ENCODE results near the gene NUMBL. TPM values are rescaled to one million over a fixed set of nuclear protein-coding genes. Genes with fewer than 3 reads are reported as not detected.

NUMBL gene
- total RNA-seq, 2 experiments from 2014 or later, result 4.9 to 8.9 TPM

DNA sequence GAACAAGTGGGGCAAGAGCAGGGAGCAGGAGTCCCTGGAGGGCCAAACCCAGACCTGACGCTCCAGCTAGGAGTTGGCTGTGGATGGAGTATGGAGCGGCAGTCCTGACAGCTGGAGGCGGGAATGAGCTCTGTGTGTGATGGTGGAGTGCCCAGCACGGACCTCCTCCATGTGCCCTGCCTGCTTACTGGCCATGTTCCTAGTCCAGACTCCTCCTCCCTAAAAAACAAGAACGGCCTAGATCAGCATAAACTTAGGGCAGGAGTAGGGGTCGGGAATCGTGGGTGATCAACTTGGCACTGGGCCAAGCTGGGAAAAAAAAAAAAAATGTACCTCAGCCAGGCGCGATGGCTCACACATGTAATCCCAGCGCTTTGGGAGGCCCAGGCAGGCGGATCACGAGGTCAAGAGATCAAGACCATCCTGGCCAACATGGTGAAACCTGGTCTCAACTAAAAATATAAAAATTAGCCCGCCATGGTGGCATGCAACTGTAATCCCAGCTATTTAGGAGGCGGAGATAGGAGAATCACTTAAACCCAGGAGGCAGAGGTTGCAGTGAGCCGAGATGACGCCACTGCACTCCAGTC lies 59.8 kb downstream of the NUMBL start:
- intact Hi-C loops (cut with micrococcal nuclease; ENCODE audit: unreplicated experiment), result loop anchor here (10.0 kb wide), 1 partner anchor 106 kb away; no protein-coding TSS in a partner anchor
- Histone ChIP-seq H3K79me2 (ENCODE audit: insufficient read depth, low read depth, low read length) (no peaks in the 10 kb centered on the region), H3K4me1 (ENCODE audit: insufficient read depth, low read length, poor library complexity, severe bottlenecking) (no peaks in the 10 kb centered on the region), H2AFZ (ENCODE audit: low read length) (no peak overlapping the region), H4K20me1 (ENCODE audit: insufficient read depth, low read length) (no peaks in the 10 kb centered on the region), H3K4me2 (ENCODE audit: low read length) (no peak overlapping the region), H3K9me2 (ENCODE audit: insufficient read depth, low read length) (no peaks in the 10 kb centered on the region), H3K4me3 (ENCODE audit: low read depth, low read length, poor library complexity, severe bottlenecking) (no peak overlapping the region), H3K27ac (ENCODE audit: low read depth, low read length, poor library complexity, severe bottlenecking) (no peak overlapping the region), H3K9me3 (ENCODE audit: low read length) (no peaks in the 10 kb centered on the region), H3K36me3 (ENCODE audit: insufficient read depth, low read length) (peaks cover 8% of the 10 kb centered on the region; the same call in 1 of the 2 replicates)
- no peak for DNase-seq (ENCODE audit: low spot score)
- ChIA-PET CTCF (ENCODE audit: unreplicated experiment) (no interaction called here), POLR2A (no interaction called here)
- TF ChIP-seq EZH2phosphoT487 (IDR thresholded peaks at IDR 0.05; ENCODE audit: borderline replicate concordance, low read depth, low read length) (no peak), CTCF (conservative IDR thresholded peaks at IDR 0.05; ENCODE audit: low read length) (no peak)
- no TSS peak for BruUV-seq (replicated peaks)

- Histone ChIP-seq H2AFZ (ENCODE audit: low read length) (no peak overlapping the region), H3K4me3 (ENCODE audit: low read depth, low read length, poor library complexity, severe bottlenecking) (no peak overlapping the region), H4K20me1 (ENCODE audit: insufficient read depth, low read length) (no peaks in the 10 kb centered on the region), H3K27ac (ENCODE audit: low read depth, low read length, poor library complexity, severe bottlenecking) (no peak overlapping the region), H3K79me2 (ENCODE audit: insufficient read depth, low read depth, low read length) (no peaks in the 10 kb centered on the region), H3K9me3 (ENCODE audit: low read length) (no peaks in the 10 kb centered on the region), H3K4me1 (ENCODE audit: insufficient read depth, low read length, poor library complexity, severe bottlenecking) (no peaks in the 10 kb centered on the region), H3K36me3 (ENCODE audit: insufficient read depth, low read length) (peaks cover 10% of the 10 kb centered on the region; the same call in 1 of the 2 replicates), H3K4me2 (ENCODE audit: low read length) (no peak overlapping the region), H3K9me2 (ENCODE audit: insufficient read depth, low read length) (no peaks in the 10 kb centered on the region)
- intact Hi-C loops (cut with micrococcal nuclease; ENCODE audit: unreplicated experiment), result no loop called here
- BruUV-seq (replicated peaks), result no TSS peak
- POLR2A ChIA-PET, result no interaction called here
- CTCF ChIA-PET (ENCODE audit: unreplicated experiment), result no interaction called here
- TF ChIP-seq CTCF (conservative IDR thresholded peaks at IDR 0.05; ENCODE audit: low read length) (no peak), EZH2phosphoT487 (IDR thresholded peaks at IDR 0.05; ENCODE audit: borderline replicate concordance, low read depth, low read length) (no peak)
- DNase-seq (ENCODE audit: low spot score), result no peak
Measured at GRCh38 chr19:40629346-40629745, 61.1 kb downstream of the NUMBL start.

DNA sequence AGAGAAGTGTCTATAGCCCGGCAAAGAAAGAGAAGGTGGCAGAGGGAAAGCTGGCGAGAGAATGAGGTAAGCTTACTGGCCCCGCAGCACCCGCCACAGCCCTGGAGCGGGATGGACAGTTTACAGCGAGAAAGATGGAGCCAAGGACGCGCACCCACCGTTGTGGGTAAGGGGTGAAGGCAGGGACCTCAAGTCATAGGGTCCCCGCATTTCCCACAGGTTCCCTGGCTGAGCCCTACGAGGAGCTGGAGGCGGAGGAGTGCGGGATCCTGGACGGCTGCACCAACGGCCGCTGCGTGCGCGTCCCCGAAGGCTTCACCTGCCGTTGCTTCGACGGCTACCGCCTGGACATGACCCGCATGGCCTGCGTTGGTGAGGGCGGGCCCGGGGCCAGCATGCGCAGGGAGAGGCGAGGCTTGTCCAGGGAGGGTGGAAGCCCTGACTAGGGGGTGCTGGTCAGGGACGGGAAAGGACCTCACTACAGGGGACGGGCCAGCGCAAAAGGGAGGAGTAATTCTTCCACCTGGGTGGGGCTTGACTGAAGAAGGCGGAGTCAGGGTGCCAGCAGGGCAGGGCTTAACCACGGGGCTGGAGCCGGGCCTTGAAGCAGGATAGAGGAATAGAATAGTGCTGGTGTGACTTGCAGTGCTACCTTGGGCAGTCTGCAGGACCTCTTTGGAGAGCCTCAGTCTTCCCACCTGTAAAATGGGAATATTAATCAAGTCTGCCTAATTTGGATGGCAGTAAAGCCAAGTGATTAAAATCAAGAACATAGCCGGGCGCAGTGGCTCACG lies 62.8 kb downstream of the NUMBL start:
- no peak overlapping the region for H2AFZ ChIP-seq (ENCODE audit: low read length)
- intact Hi-C loops (cut with micrococcal nuclease; ENCODE audit: unreplicated experiment), result no loop called here
- DNase-seq (ENCODE audit: low spot score), result no peak
- ChIA-PET POLR2A (no interaction called here), CTCF (ENCODE audit: unreplicated experiment) (no interaction called here)
- no peaks in the 10 kb centered on the region for H3K79me2 ChIP-seq (ENCODE audit: insufficient read depth, low read depth, low read length)
- H3K4me3 ChIP-seq (ENCODE audit: low read depth, low read length, poor library complexity, severe bottlenecking), result no peak overlapping the region
- no peaks in the 10 kb centered on the region for H4K20me1 ChIP-seq (ENCODE audit: insufficient read depth, low read length)
- no peak overlapping the region for H3K27ac ChIP-seq (ENCODE audit: low read depth, low read length, poor library complexity, severe bottlenecking)
- H3K9me2 ChIP-seq (ENCODE audit: insufficient read depth, low read length), result no peaks in the 10 kb centered on the region
- BruUV-seq (replicated peaks), result no TSS peak
- no peak overlapping the region for H3K4me2 ChIP-seq (ENCODE audit: low read length)
- no peaks in the 10 kb centered on the region for H3K4me1 ChIP-seq (ENCODE audit: insufficient read depth, low read length, poor library complexity, severe bottlenecking)
- no peaks in the 10 kb centered on the region for H3K9me3 ChIP-seq (ENCODE audit: low read length)
- no peak for TF ChIP-seq EZH2phosphoT487 (IDR thresholded peaks at IDR 0.05; ENCODE audit: borderline replicate concordance, low read depth, low read length)
- TF ChIP-seq CTCF (conservative IDR thresholded peaks at IDR 0.05; ENCODE audit: low read length), result no peak
- peaks cover 10% of the 10 kb centered on the region; the same call in 1 of the 2 replicates for H3K36me3 ChIP-seq (ENCODE audit: insufficient read depth, low read length)
